Liver (tissue), 9 donors: ENCODE measurements around the gene PDLIM5. TPM values are rescaled to one million over a fixed set of nuclear protein-coding genes. Genes with fewer than 3 reads are reported as not detected.

Experiments
- DNase-seq: peaks from one replicate; pipeline ENCODE4 v3.0.0-alpha.2; 2017; ENCODE audit warnings: low spot score
- H3K27ac ChIP-seq, 2 donors: one replicate each; pipeline ENCODE4 v1.7.0; 2013; ENCODE audit warnings: inconsistent platforms in 2 of 2, low read length in 2 of 2, control low read depth in 1 of 2, low read depth in 1 of 2, mild to moderate bottlenecking in 1 of 2
- H3K27me3 ChIP-seq, 4 donors: one replicate each; pipeline versions ENCODE4 v1.6.1 to v1.7.0; 2013; ENCODE audit warnings: low read length in 3 of 4, inconsistent platforms in 1 of 4, mild to moderate bottlenecking in 1 of 4, moderate library complexity in 1 of 4; ENCODE audit not compliant: control insufficient read depth in 4 of 4, insufficient read depth in 4 of 4
- H3K36me3 ChIP-seq, 4 donors: one replicate each; pipeline versions ENCODE4 v1.6.1 to v1.7.0; 2013; ENCODE audit warnings: low read length in 3 of 4, mild to moderate bottlenecking in 3 of 4, low read depth in 1 of 4, moderate library complexity in 1 of 4; ENCODE audit not compliant: control insufficient read depth in 4 of 4, insufficient read depth in 3 of 4
- H3K4me1 ChIP-seq, 4 donors: one replicate each; pipeline versions ENCODE4 v1.6.1 to v1.7.0; 2013; ENCODE audit warnings: low read length in 3 of 4, mild to moderate bottlenecking in 3 of 4, moderate library complexity in 1 of 4; ENCODE audit not compliant: control insufficient read depth in 4 of 4, insufficient read depth in 4 of 4
- H3K4me3 ChIP-seq, 3 donors: one replicate each; pipeline versions ENCODE4 v1.6.1 to v1.7.0; 2013; ENCODE audit warnings: low read length in 3 of 3, control low read depth in 1 of 3, low read depth in 1 of 3, mild to moderate bottlenecking in 1 of 3
- H3K9ac ChIP-seq, 2 donors: one replicate each; pipeline ENCODE4 v1.7.0; 2013; ENCODE audit warnings: low read length in 2 of 2, mild to moderate bottlenecking in 2 of 2, moderate library complexity in 2 of 2, control low read depth in 1 of 2, low read depth in 1 of 2
- H3K9me3 ChIP-seq, 4 donors: one replicate each; pipeline versions ENCODE4 v1.6.1 to v1.7.0; 2013; ENCODE audit warnings: low read length in 3 of 4; ENCODE audit not compliant: control insufficient read depth in 4 of 4
- EGR1 ChIP-seq, 2 donors: IDR thresholded peaks; 2 replicates each; pipeline ENCODE4 v1.6.1; 2016 to 2018; ENCODE audit warnings: antibody characterized with exemption in 2 of 2, low read depth in 2 of 2
- FOXA1 ChIP-seq: IDR thresholded peaks from 2 replicates; pipeline ENCODE4 v1.6.1; 2016; ENCODE audit warnings: antibody characterized with exemption
- FOXA2 ChIP-seq: IDR thresholded peaks from 2 replicates; pipeline ENCODE4 v1.6.1; 2016; ENCODE audit warnings: antibody characterized with exemption
- GABPA ChIP-seq, 2 donors: IDR thresholded peaks in 1 of 2; conservative IDR thresholded peaks in 1 of 2; 2 replicates each; pipeline ENCODE4 v1.6.1; 2016; ENCODE audit warnings: antibody characterized with exemption in 2 of 2, mild to moderate bottlenecking in 1 of 2, moderate library complexity in 1 of 2
- HNF4A ChIP-seq, 2 donors: conservative IDR thresholded peaks; 2 replicates each; pipeline ENCODE4 v1.6.1; 2016; ENCODE audit warnings: antibody characterized with exemption in 2 of 2, mild to moderate bottlenecking in 2 of 2
- HNF4G ChIP-seq: IDR thresholded peaks from 2 replicates; pipeline ENCODE4 v1.6.1; 2016; ENCODE audit warnings: antibody characterized with exemption
- JUND ChIP-seq, 2 donors: IDR thresholded peaks; 2 replicates each; pipeline ENCODE4 v1.6.1; 2016; ENCODE audit warnings: antibody characterized with exemption in 2 of 2
- NR2F2 ChIP-seq: IDR thresholded peaks from 2 replicates; pipeline ENCODE4 v1.6.1; 2016; ENCODE audit warnings: antibody characterized with exemption
- RAD21 ChIP-seq, 2 donors: IDR thresholded peaks; 2 replicates each; pipeline ENCODE4 v1.6.1; 2016; ENCODE audit warnings: antibody characterized with exemption in 2 of 2, mild to moderate bottlenecking in 2 of 2
- RXRA ChIP-seq, 2 donors: IDR thresholded peaks; 2 replicates each; pipeline ENCODE4 v1.6.1; 2017 to 2018; ENCODE audit warnings: antibody characterized with exemption in 2 of 2, mild to moderate bottlenecking in 1 of 2
- SP1 ChIP-seq: IDR thresholded peaks from 2 replicates; pipeline ENCODE4 v1.6.1; 2018; ENCODE audit warnings: antibody characterized with exemption, mild to moderate bottlenecking
- TAF1 ChIP-seq: conservative IDR thresholded peaks from 2 replicates; pipeline ENCODE4 v1.6.1; 2016; ENCODE audit warnings: antibody characterized with exemption, mild to moderate bottlenecking
- YY1 ChIP-seq: IDR thresholded peaks from 2 replicates; pipeline ENCODE4 v1.6.1; 2016; ENCODE audit warnings: antibody characterized with exemption, mild to moderate bottlenecking
- ZBTB33 ChIP-seq: IDR thresholded peaks from 2 replicates; pipeline ENCODE4 v1.6.1; 2016; ENCODE audit warnings: antibody characterized with exemption
- WGBS: extraction: QIAGEN DNeasy Blood & Tissue Kit; methylation state at CpG from one replicate; pipeline ENCODE4 v1.1.7; 2013; 5-methylcytosine and 5-hydroxymethylcytosine counted together
- polyA plus RNA-seq, 2 donors: library from polyadenylated mRNA; stranded (reverse) in 1 of 2; unstranded in 1 of 2; fragments of 200-250 nt in 1 of 2; fragments of >200 nt in 1 of 2; fragmentation: Nextera tagmentation in 1 of 2; extraction: Ambion mirVana in 1 of 2; gene quantifications; one replicate each; pipeline versions ENCODE4 v1.2.1 to v1.2.3, GENCODE V29; 2013 to 2015
- total RNA-seq, 2 donors: library from RNA; depleted of rRNA; stranded (reverse); fragments of >200 nt; gene quantifications; one replicate each; pipeline ENCODE4 v1.2.3, GENCODE V29; 2014
- TF ChIP-seq, protein P1 (sequence below): IDR thresholded peaks from 2 replicates; pipeline ENCODE4 v1.6.1; 2016; ENCODE audit warnings: antibody characterized with exemption, mild to moderate bottlenecking
- TF ChIP-seq, protein P2 (sequence below): IDR thresholded peaks from 2 replicates; pipeline ENCODE4 v1.6.1; 2016; ENCODE audit warnings: antibody characterized with exemption
- TF ChIP-seq, protein P3 (sequence below): fragments of 150-350 bp; IDR thresholded peaks from 2 replicates; pipeline ENCODE4 v1.5.1; 2017; ENCODE audit warnings: improper control_type of control experiment, low read depth, low read length; ENCODE audit not compliant: missing input control
- TF ChIP-seq, protein P4 (sequence below): IDR thresholded peaks from 2 replicates; pipeline ENCODE4 v1.6.1; 2016; ENCODE audit warnings: antibody characterized with exemption
- donor health status: healthy.
- donor health status: healthy.
- donor health status: healthy.
- donor health status: healthy.
- donor health status: healthy.

The PDLIM5 gene
- total and polyA plus RNA-seq, 4 donors: 19.1 to 114 (median 67.8) TPM

- Histone ChIP-seq H3K27ac (no peak overlapping the region), H3K9me3 (no peaks in the 10 kb centered on the region), H3K9ac (no peak overlapping the region), H3K4me1 (peaks cover 0 to 6% (median 2%) of the 10 kb centered on the region in 4 donors), H3K27me3 (no peaks in the 10 kb centered on the region), H3K36me3 (peaks cover 0 to 3% (median 0%) of the 10 kb centered on the region in 4 donors), H3K4me3 (no peak overlapping the region)
- DNase-seq: no peak
- WGBS: 68% methylated on average over 3 of the region's 3 CpGs
- TF ChIP-seq, protein P1, sequence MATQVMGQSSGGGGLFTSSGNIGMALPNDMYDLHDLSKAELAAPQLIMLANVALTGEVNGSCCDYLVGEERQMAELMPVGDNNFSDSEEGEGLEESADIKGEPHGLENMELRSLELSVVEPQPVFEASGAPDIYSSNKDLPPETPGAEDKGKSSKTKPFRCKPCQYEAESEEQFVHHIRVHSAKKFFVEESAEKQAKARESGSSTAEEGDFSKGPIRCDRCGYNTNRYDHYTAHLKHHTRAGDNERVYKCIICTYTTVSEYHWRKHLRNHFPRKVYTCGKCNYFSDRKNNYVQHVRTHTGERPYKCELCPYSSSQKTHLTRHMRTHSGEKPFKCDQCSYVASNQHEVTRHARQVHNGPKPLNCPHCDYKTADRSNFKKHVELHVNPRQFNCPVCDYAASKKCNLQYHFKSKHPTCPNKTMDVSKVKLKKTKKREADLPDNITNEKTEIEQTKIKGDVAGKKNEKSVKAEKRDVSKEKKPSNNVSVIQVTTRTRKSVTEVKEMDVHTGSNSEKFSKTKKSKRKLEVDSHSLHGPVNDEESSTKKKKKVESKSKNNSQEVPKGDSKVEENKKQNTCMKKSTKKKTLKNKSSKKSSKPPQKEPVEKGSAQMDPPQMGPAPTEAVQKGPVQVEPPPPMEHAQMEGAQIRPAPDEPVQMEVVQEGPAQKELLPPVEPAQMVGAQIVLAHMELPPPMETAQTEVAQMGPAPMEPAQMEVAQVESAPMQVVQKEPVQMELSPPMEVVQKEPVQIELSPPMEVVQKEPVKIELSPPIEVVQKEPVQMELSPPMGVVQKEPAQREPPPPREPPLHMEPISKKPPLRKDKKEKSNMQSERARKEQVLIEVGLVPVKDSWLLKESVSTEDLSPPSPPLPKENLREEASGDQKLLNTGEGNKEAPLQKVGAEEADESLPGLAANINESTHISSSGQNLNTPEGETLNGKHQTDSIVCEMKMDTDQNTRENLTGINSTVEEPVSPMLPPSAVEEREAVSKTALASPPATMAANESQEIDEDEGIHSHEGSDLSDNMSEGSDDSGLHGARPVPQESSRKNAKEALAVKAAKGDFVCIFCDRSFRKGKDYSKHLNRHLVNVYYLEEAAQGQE: no peak
- TF ChIP-seq RXRA (IDR thresholded peaks at IDR 0.05) (no peak), EGR1 (IDR thresholded peaks at IDR 0.05; ENCODE audit: low read depth in 2 of 2) (no peak)
These were observed 48.9 kb downstream of the PDLIM5 start for GRCh38 chr4:94500685-94501084.

GRCh38 chr4:94504545-94504944 is 52.8 kb downstream of the PDLIM5 start:
- 99% methylated on average over 4 of the region's 4 CpGs for WGBS
- no peak overlapping the region for H3K4me3 ChIP-seq
- no peak for DNase-seq

More at GRCh38 chr4:94504545-94504944, 52.8 kb downstream of the PDLIM5 start:
- Histone ChIP-seq H3K36me3 (peaks cover 0 to 2% (median under 1%) of the 10 kb centered on the region in 4 donors), H3K27me3 (no peaks in the 10 kb centered on the region), H3K4me1 (peaks cover 9 to 32% (median 26%) of the 10 kb centered on the region in 4 donors), H3K27ac (no peak overlapping the region), H3K9ac (no peak overlapping the region), H3K9me3 (no peaks in the 10 kb centered on the region)
- TF ChIP-seq FOXA1 (no peak), HNF4G (no peak), GABPA (IDR thresholded peaks at IDR 0.05 in 1 of 2, conservative IDR thresholded peaks at IDR 0.05 in 1 of 2) (no peak), HNF4A (conservative IDR thresholded peaks at IDR 0.05) (no peak), SP1 (no peak), RXRA (IDR thresholded peaks at IDR 0.05) (no peak), FOXA2 (no peak), ZBTB33 (no peak), RAD21 (IDR thresholded peaks at IDR 0.05) (no peak), TAF1 (no peak), YY1 (no peak), EGR1 (IDR thresholded peaks at IDR 0.05; ENCODE audit: low read depth in 2 of 2) (no peak), NR2F2 (no peak), JUND (IDR thresholded peaks at IDR 0.05) (no peak)
- TF ChIP-seq, protein P2, sequence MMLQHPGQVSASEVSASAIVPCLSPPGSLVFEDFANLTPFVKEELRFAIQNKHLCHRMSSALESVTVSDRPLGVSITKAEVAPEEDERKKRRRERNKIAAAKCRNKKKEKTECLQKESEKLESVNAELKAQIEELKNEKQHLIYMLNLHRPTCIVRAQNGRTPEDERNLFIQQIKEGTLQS: no peak
- TF ChIP-seq, protein P3, sequence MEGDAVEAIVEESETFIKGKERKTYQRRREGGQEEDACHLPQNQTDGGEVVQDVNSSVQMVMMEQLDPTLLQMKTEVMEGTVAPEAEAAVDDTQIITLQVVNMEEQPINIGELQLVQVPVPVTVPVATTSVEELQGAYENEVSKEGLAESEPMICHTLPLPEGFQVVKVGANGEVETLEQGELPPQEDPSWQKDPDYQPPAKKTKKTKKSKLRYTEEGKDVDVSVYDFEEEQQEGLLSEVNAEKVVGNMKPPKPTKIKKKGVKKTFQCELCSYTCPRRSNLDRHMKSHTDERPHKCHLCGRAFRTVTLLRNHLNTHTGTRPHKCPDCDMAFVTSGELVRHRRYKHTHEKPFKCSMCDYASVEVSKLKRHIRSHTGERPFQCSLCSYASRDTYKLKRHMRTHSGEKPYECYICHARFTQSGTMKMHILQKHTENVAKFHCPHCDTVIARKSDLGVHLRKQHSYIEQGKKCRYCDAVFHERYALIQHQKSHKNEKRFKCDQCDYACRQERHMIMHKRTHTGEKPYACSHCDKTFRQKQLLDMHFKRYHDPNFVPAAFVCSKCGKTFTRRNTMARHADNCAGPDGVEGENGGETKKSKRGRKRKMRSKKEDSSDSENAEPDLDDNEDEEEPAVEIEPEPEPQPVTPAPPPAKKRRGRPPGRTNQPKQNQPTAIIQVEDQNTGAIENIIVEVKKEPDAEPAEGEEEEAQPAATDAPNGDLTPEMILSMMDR: no peak
- TF ChIP-seq, protein P4, sequence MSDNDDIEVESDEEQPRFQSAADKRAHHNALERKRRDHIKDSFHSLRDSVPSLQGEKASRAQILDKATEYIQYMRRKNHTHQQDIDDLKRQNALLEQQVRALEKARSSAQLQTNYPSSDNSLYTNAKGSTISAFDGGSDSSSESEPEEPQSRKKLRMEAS: no peak
- TF ChIP-seq, protein P1: no peak
